Mucosa of descending colon (tissue), 3 donors: ENCODE results near the gene HSPA6. TPM values are rescaled to one million over a fixed set of nuclear protein-coding genes. Genes with fewer than 3 reads are reported as not detected.

Source experiments
- ATAC-seq: fragments of 200-7000 bp; cut with Tn5 transposase; one replicate; pipeline ENCODE4 v1.9.1; 2020; ENCODE audit warnings: mild to moderate bottlenecking, moderate library complexity
- DNase-seq, 3 donors: peaks; one replicate each; pipeline ENCODE4 v3.0.0-alpha.2; 2020
- H3K36me3 ChIP-seq: fragments of 200-600 bp; one replicate; pipeline ENCODE4 v1.8.0; 2021; ENCODE audit warnings: low read depth, mild to moderate bottlenecking
- H3K4me1 ChIP-seq: fragments of 200-600 bp; one replicate; pipeline ENCODE4 v1.8.0; 2021; ENCODE audit warnings: low read depth, mild to moderate bottlenecking
- H3K4me3 ChIP-seq: fragments of 200-600 bp; one replicate; pipeline ENCODE4 v1.8.0; 2021; ENCODE audit warnings: mild to moderate bottlenecking
- H3K9me3 ChIP-seq: fragments of 200-600 bp; one replicate; pipeline ENCODE4 v1.8.0; 2021; ENCODE audit warnings: mild to moderate bottlenecking
- CTCF ChIP-seq: fragments of 200-600 bp; IDR thresholded peaks from one replicate; pipeline ENCODE4 v1.8.0; 2022; ENCODE audit warnings: antibody characterized with exemption, mild to moderate bottlenecking
- intact Hi-C, 2 donors: fragments of 100-400 bp; cut with DNase I in 1 of 2; cut with micrococcal nuclease in 1 of 2; formaldehyde crosslinking; loops; one replicate each; pipeline versions ENCODE4 v1.11.0 to v1.11.1; 2022; cut with DNase I, micrococcal nuclease
- total RNA-seq, 3 donors: library from RNA; stranded (reverse); fragmentation: NEBNext Ultra II Directional in 2 of 3; extraction: Animal tissue kit (Norgen Biotek cat#: 25700) in 2 of 3; gene quantifications; one replicate each; pipeline versions ENCODE4 v1.2.1 to v1.2.4, GENCODE V29; 2021 to 2023
- donor health status: DM: no; HTN: no; CAD: no; lungs with moderate emphysema.
- donor health status: DM: no; HTN: no; CAD: no.
- donor health status: DM: no; HTN: yes; CAD: no.

The HSPA6 gene
- total RNA-seq, 3 donors from 2014 or later, result 0.61 to 2.0 (median 1.8) TPM

- DNase-seq (no peak), ATAC-seq (no peak)
- H3K36me3 ChIP-seq, result no peaks in the 10 kb centered on the region
- intact Hi-C loops, result loop anchor here in 1 of 2 donors (10.0 kb wide), 1 partner anchor 261 kb away; the partner anchor contains the start of gene DUSP12
- no peaks in the 10 kb centered on the region for H3K9me3 ChIP-seq
- no peak overlapping the region for H3K4me3 ChIP-seq
- TF ChIP-seq CTCF, result no peak
- H3K4me1 ChIP-seq, result no peaks in the 10 kb centered on the region
Observed at GRCh38 chr1:161483361-161483760, 41.0 kb upstream of the HSPA6 start.

- Histone ChIP-seq H3K4me3 (no peak overlapping the region), H3K4me1 (no peaks in the 10 kb centered on the region), H3K9me3 (no peaks in the 10 kb centered on the region), H3K36me3 (no peaks in the 10 kb centered on the region)
- no peak for DNase-seq
- no peak for TF ChIP-seq CTCF
- no peak for ATAC-seq
- intact Hi-C loops, result loop anchor here in 1 of 2 donors (10.0 kb wide), 1 partner anchor 260 kb away; the partner anchor contains the start of gene DUSP12
Observed at GRCh38 chr1:161484613-161485012, 39.7 kb upstream of the HSPA6 start.

- intact Hi-C loops, result loop anchor here in 1 of 2 donors (10.0 kb wide), 1 partner anchor 258 kb away; the partner anchor contains the start of gene DUSP12
- peak; percentile 71 for TF ChIP-seq CTCF
- H3K9me3 ChIP-seq, result no peaks in the 10 kb centered on the region
- H3K36me3 ChIP-seq, result no peaks in the 10 kb centered on the region
- ATAC-seq (peak; percentile 73), DNase-seq (peak in 1 of 3 donors; percentile 63)
- H3K4me3 ChIP-seq, result no peak overlapping the region
- H3K4me1 ChIP-seq, result no peaks in the 10 kb centered on the region
Observed at GRCh38 chr1:161486806-161487741, 37.3 kb upstream of the HSPA6 start.

- Histone ChIP-seq H3K9me3 (no peaks in the 10 kb centered on the region), H3K36me3 (no peaks in the 10 kb centered on the region), H3K4me1 (no peaks in the 10 kb centered on the region), H3K4me3 (no peak overlapping the region)
- no peak for TF ChIP-seq CTCF
- no peak for DNase-seq
- no peak for ATAC-seq
- intact Hi-C loops, result no loop called here
Observed at GRCh38 chr1:161491472-161491871, 32.9 kb upstream of the HSPA6 start.

GRCh38 chr1:161492827-161493226, 31.5 kb upstream of the HSPA6 start:
- ATAC-seq (no peak), DNase-seq (no peak)
- TF ChIP-seq CTCF, result no peak
- intact Hi-C loops, result no loop called here
- Histone ChIP-seq H3K4me3 (no peak overlapping the region), H3K4me1 (no peaks in the 10 kb centered on the region), H3K36me3 (no peaks in the 10 kb centered on the region), H3K9me3 (no peaks in the 10 kb centered on the region)
